ENCODE results near the gene JPH3. TPM values are rescaled to one million over a fixed set of nuclear protein-coding genes. Genes with fewer than 3 reads are reported as not detected.

The JPH3 gene
- total RNA-seq, 1 experiment from 2014 or later: 32.7 TPM

DNA sequence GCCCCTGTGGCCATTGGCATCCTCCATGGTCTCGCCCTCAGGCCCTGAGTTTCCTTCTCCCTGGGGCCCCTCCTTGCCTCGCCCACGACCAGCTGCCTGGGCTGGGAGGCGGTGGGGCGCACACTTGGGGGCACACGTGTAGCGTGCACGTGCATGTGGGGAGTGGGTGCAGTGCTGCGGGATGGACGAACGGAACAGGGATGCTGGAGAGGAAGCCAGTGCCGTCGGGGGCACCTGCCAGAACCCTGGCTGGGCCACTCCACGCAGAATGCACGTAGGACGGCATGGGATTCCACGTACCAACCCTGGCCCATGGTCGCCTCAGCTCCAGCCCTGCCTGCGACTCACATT lies 83.1 kb downstream of the JPH3 start:
- no peak overlapping the region for H2BK120ac ChIP-seq (ENCODE audit: low read depth, low read length, poor library complexity, severe bottlenecking)
- H3K4me1 ChIP-seq (ENCODE audit: insufficient read depth, low read length): no peaks in the 10 kb centered on the region
- H3K56ac ChIP-seq (ENCODE audit: insufficient read length, low read depth, low read length): no peak overlapping the region
- no peaks in the 10 kb centered on the region for H3K79me2 ChIP-seq (ENCODE audit: insufficient read depth, low read length)
- H4K5ac ChIP-seq (ENCODE audit: insufficient read length, low read depth, low read length): no peak overlapping the region
- no peaks in the 10 kb centered on the region for H3K79me1 ChIP-seq (ENCODE audit: insufficient read depth, low read depth, low read length, poor library complexity, severe bottlenecking)
- no peak overlapping the region for H2BK12ac ChIP-seq (ENCODE audit: insufficient read length, low read depth, low read length)
- no peak for DNase-seq
- H3K9me3 ChIP-seq (ENCODE audit: control insufficient read depth, low read depth, low read length): no peaks in the 10 kb centered on the region
- H3K27ac ChIP-seq (ENCODE audit: insufficient read length, low read depth, low read length): no peak overlapping the region
- no CpG with 5 or more reads among the region's 19 CpGs for WGBS (ENCODE audit: extremely low coverage, insufficient read length, low lambda C conversion rate)
- Mint-ChIP-seq H3K27me3 (ENCODE audit: low read depth) (peaks cover 3% of the 10 kb centered on the region), H3K4me1 (peaks cover 0 to 3% of the 10 kb centered on the region in 2 experiments; a peak in 1 of 4 replicates), H3K9me3 (no peaks in the 10 kb centered on the region), H3K36me3 (ENCODE audit: insufficient read depth in 1 of 3, low read depth in 3 of 3) (peaks cover 4 to 8% (median 4%) of the 10 kb centered on the region in 3 experiments; a peak in 4 of 7 replicates), H3K4me3 (no peak overlapping the region), H3K27ac (no peak overlapping the region)
- H2BK20ac ChIP-seq (ENCODE audit: low read depth, low read length, poor library complexity, severe bottlenecking): no peak overlapping the region
- H3K4me2 ChIP-seq (ENCODE audit: insufficient read depth, insufficient read length, low read length): no peak overlapping the region
- no peak overlapping the region for H4K8ac ChIP-seq (replicated peaks; ENCODE audit: insufficient read length, low read depth, low read length)
- H3K23me2 ChIP-seq (ENCODE audit: insufficient read length, low read depth, low read length, poor library complexity, severe bottlenecking): no peaks in the 10 kb centered on the region
- no peak overlapping the region for H2BK15ac ChIP-seq (ENCODE audit: low read depth, low read length)
- H3K14ac ChIP-seq (ENCODE audit: insufficient read depth, low read length): no peak overlapping the region; the same call in 1 of the 2 replicates
- H2AFZ ChIP-seq (ENCODE audit: low read length): no peak overlapping the region
- H2BK5ac ChIP-seq (ENCODE audit: insufficient read length, low read length): no peak overlapping the region
- no peak overlapping the region for H3K18ac ChIP-seq (ENCODE audit: insufficient read length, low read depth, low read length)
- no peak overlapping the region for H3K4ac ChIP-seq (ENCODE audit: low read depth, low read length)
- H3T11ph ChIP-seq (ENCODE audit: low read length): no peak overlapping the region
- no peak overlapping the region for H3K9ac ChIP-seq (ENCODE audit: extremely low read depth, insufficient read length, low read length)
- H4K91ac ChIP-seq (ENCODE audit: insufficient read length, low read depth, low read length): no peak overlapping the region
- H3K27me3 ChIP-seq (ENCODE audit: insufficient read depth, low read length): no peaks in the 10 kb centered on the region
- H2AK5ac ChIP-seq (ENCODE audit: insufficient read length, low read length): no peak overlapping the region
- TF ChIP-seq CTCF (conservative IDR thresholded peaks at IDR 0.05): no peak
- H3K23ac ChIP-seq (ENCODE audit: insufficient read length, low read depth, low read length): no peak overlapping the region
- no peaks in the 10 kb centered on the region for H4K20me1 ChIP-seq (ENCODE audit: control insufficient read depth, insufficient read depth, insufficient read length)

Measured in H9 (cell line).